GM18867 (cell line): ENCODE results near the gene BRSK2.

Source experiments
- ATAC-seq: cut with Tn5 transposase; IDR thresholded peaks from one replicate; pipeline ENCODE4 v1.9.1; 2021; ENCODE audit warnings: mild to moderate bottlenecking, moderate library complexity; ENCODE audit not compliant: unreplicated experiment

The BRSK2 gene

DNA sequence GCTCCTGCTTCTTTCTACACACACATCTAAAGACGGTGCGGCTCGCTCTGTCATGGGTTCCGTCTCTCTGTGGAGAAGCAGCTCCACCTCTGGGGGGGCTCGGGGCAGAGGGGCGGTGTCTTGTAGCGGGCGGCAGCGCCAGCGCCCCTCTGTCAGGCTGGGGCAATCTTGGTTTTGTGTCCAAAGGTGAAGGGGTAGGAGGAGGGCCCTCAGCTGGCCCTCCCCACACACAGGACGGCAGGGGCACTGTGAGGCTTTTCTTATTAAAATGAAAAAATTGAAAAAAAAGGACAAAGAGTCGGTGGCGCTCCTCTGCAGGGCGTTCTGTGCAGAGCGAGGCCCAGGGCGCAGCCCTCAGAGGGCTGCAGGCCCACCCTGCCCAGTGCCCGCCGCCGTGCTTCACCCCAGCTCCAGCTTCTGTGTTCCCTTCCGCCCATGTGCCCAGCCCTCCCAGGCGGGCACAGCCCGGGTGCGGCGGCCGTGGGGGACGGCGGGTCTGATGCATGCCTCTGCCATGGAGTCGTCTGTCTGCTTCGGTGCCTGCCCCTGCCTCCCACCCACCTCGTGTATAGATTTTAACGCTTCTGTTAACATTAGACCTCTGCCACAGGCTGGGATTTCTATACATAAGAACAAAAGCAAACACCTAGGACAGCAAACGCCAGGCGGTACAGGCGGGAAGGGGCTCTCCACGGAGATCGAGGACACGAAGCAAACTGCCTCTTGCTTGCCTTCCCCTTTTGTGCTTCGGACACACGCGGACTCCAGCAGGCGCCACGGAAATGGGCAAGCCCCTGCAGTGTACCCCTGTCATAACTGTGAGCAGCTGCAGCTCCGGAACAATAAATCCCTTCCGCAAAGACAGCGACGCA is 72.3 kb downstream of the BRSK2 start:
- ATAC-seq = no peak

DNA sequence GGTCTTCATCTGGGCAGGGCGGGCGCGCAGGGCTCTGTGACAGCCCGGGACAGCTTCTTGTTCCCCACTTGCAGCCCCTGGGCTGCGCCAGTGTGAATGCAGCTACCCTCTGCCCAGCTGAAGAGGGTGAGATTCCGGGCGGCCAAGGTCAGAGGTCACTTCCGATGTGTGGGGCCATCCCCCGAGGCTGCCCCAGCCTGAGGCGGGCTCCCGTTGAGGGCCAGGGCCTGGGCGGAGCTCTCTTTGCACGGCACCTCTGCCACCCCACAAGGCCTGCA is 72.9 kb downstream of the BRSK2 start:
- no peak for ATAC-seq

DNA sequence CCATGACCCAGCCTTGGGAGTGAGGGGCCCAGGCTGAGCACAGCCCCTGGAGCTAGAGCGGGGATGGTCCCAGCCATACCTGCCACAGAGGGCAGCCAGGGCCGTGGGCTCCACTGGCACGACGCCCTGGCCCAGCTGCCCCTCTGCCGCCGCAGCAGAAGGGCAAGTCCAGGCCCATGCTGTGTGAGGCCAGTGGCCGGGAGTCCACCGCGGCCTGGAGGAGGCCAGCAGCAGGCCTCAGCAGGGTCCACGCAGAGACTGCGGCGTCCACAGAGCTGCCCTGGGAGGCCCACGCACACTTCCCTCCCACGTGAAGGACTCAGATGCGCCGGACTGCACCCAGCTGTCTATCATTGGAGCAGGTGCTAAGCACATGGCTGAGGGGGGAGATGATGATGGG is 73.3 kb downstream of the BRSK2 start:
- no peak for ATAC-seq

DNA sequence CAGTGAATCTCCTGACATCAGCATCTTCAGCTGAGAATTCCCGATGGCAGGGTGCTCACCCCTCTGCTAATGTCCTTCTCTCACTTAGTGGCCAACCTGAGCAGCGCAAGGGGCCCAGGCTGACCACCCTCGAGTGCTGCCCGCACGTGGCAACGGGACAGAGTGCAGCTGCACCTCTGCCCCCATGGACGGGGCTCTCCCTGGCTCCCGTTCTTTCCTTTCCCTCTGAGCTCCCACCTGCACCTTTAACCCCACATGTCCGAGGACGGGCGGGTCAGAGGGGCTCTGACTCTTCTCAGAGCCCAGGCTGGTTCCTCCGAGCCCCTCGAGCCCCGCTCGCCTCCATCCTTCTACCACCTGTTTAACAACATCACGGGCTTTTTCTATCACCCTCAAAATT is 77.0 kb downstream of the BRSK2 start:
- ATAC-seq = no peak

DNA sequence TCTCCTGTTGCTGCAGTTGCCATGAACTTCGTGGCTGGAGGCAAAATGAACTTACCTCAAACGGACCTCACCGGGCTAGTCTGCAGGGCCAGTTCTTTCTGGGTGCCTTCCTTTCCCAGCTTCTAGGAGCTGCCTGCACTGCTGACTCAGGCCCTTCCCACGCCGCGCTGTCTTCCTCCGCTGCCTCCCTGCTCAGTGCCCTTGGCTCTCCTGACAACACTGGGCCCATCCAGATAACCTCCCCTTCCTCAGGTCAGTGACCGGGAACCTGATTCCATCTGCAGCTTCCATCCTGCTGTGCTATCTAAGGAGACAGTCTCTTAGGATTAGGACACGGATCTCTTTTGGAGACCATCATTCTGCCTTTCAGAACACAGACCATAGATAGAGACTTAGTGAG is 77.5 kb downstream of the BRSK2 start:
- no peak for ATAC-seq

- ATAC-seq = no peak
Measured at GRCh38 chr11:1468002-1468401, 78.3 kb downstream of the BRSK2 start.

- ATAC-seq = no peak
Measured at GRCh38 chr11:1468473-1469066, 78.8 kb downstream of the BRSK2 start.

DNA sequence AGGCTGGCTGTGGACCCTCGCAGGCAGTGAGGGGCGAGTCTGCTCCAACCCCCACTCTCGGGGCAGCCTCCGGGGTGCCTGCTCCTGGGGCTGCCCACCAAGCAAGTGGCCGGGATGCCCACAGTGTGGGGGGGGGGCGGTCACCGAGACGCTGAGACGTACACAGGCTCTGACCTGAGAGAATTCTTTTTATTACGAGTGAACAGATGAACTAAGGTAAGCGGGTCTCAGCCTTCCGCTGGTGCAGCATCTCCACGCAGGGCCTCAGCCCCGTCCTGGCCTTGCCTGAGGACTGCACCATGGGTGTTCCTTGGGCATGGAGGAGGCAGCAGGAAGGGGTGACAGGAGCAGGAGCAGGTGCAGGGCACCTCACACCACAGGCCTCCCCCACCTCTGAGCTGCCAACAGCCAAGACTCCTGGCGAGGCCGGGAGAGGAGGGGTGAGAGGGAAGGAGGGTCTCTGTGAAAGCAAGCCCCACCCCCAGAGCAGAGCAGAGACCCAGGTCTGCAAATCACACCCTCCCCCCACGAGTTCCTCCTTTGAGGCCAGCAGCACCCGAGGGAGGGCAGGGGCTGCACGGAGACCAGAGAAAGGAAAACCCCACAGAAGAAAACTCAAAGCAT is 79.7 kb downstream of the BRSK2 start:
- no peak for ATAC-seq

GRCh38 chr11:1469911-1470680 is 80.4 kb downstream of the BRSK2 start:
- ATAC-seq = no peak

DNA sequence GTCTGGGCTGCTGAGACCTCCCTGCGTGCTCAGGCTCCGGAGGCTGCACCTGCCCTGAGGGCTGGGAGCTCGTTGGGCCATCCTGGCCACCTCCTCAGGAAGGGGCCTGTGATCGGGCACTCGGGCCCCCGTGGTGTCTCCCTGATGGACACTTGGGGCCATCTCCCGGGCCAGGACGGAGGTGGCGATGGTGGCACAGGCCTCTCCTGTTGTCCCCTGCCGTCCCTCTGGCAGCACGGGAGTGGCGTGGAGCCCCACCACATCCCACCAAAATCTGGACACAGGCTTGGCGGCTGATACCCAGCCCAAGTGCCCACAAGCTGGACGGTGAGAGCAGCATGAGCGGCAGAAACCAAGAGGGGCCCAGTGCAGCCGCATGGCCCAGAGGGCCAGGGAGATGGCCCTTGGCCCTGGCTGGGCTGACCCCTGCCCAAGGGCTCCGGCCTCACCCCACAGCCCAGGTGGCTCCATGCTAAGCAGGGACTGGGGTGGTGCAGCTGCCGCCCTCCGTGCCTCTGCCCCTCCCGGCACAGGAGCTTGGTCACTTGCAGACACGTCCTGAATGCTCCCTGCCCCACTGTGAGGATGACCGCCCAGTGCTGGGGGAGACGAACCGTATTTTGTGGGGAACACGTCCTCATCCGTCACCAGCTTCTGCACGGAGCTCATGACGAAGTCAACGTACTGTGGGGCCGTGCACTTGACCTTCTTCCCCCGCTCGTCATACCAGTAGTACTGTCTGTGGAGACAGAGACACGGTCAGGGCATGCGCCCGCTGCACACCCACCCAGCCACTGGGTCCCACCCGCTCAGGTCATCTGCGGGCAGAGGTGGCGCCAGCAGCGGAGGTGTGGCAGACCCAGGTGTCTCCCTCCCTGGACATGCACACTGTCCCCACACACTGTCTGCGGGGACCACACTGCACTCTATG is 81.2 kb downstream of the BRSK2 start:
- ATAC-seq = no peak

- no peak for ATAC-seq
Measured at GRCh38 chr11:1471736-1472135, 82.0 kb downstream of the BRSK2 start.

DNA sequence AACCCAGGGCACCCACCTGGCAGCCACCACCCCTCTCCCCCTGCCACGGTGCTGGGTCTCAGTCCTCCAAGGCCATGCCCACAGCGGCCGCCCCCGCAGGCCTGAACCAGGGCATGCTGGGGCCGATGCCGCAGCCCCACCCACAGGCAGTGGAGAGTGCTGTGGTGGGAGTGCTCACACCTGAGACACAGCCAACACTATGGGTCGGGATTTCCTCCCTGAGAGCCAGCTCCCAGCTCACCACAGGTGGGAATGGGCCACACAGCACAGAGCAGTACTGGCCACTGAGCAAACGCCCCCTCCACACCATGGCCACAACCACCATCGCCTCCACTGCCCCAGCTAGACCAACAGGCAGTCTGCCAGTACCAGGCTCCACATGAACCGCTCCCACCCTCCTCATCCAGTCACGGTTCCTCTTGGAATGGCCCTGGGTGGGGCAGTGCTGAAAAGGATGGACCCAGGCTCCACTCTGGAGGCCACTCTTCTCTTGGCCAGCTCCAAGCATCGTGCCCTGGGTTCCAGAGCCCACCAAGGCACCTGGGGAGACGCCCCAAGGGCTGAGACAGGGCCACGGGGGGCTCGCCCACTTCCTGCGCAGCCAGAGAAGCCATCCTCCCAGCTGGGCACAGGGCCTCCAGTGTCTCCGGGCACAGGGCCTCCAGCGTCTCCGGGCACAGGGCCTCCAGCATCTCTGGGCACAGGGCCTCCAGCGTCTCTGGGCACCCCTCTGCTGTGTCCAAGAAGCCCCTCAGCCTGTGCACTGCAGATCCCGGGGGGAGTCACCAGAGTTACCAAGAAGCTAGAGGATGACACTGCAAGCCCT is 82.7 kb downstream of the BRSK2 start:
- no peak for ATAC-seq

DNA sequence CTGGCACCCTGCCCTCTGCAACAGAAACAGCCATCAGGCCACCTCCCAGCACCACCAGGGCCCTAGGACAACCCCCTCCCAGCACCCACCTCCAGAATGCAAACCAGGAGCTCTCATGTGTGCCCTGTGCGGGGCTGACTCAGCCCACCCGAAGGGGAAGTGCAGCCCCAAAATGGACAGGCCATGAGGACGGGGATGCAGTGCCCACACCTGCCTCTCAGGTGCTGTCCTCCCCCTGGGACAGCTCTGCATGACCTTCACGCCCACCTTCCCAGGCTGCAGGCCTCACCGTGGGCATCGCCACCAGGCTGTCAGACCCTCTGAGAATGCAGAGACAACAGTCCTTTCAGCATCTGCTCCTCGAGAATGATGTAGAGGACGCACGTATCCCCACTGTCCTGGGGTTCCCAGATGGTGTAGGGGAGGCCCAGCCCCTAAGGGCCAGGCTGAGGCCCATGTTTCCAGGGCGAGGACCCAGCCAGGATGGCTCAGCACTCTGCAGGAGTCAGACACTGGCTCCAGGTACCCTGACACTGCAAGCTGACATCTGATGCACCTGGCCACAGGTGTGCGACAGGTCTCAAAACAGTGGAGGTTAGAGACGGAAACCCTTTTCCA is 83.4 kb downstream of the BRSK2 start:
- ATAC-seq = no peak

DNA sequence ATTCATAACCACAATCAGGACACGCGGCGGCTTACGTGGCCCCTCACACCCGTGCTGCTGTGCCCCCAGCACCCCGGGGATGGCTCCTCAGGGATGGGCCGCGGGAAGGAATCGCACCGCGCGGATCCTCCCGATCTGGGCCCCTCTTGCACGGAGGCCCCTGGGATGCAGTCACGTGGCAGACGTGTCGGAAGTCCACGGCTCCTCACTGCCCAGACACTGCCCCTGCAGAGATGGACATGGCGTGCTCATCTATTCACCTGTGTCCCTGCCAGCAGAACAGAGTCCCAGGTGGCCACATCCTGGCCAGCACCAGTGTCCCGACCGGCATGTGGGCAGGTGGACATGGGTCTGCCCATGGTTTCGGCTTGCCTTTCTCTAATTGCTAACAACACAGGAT is 84.1 kb downstream of the BRSK2 start:
- ATAC-seq = no peak

GRCh38 chr11:1475841-1476240 is 86.1 kb downstream of the BRSK2 start:
- ATAC-seq = no peak

DNA sequence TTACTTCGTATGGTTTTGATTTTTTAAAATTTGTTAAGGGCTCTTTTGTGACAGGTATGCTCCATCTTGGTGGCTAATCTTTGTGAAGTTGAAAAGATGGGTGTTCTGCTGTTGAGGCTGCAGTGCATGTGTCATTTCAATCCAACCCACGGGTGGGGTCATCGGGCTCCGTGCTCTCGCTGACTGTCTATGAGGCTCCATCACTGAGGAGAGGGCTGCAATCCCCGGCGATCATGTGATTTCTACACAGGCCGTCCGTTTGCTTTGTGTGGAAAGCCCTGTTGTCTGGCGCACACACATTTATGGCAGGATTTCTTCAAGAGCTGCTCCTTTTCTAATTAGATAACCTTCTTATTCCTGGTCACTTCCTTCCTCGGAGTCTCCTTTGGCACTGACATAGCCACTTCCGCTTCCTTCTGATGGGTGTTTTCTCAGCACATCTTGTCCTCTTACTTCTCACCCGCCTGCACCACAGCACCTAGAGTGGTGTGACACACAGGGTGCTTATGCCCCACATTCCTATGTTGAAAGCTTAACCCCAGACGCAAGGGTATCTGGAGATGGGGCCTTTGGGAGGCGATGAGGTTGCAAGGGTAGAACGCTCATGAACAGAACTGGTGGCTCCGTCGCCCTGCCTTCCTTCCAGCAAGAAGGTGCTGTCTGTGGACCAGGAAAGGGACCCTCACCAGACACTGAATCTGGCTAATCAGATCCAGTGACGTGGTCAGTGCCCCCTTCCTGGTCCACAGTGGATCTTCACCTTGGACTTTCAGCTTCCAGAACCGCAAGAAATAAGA is 87.4 kb downstream of the BRSK2 start:
- no peak for ATAC-seq

DNA sequence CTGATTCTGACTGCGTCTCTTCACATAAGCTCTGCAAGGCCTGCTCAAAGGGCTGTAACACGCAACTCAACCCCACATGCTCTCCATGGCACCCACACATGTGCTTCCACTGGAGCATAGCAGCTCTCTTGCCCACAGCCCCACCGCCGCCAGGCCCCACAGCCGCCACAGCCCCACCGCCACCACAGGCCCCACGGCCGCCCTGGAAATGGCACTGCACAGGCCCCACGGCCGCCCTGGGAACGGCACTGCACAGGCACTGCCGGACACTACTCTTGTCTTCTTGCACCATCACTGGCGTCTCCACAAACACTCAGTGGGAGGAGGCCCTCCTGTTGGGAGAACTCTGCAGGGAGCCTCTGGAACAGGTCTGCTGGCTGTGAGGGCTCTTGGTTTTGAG is 88.3 kb downstream of the BRSK2 start:
- no peak for ATAC-seq

- ATAC-seq = no peak
Measured at GRCh38 chr11:1478544-1478943, 88.8 kb downstream of the BRSK2 start.
